ENCODE data around the gene GNA12.

GRCh38 chr7:2873146-2873545 lies 29.0 kb upstream of the GNA12 start:
- TF ChIP-seq EZH2phosphoT487 (IDR thresholded peaks at IDR 0.05; ENCODE audit: low read depth, severe bottlenecking, unreplicated experiment) (no peak), CTCF (IDR thresholded peaks at IDR 0.05; ENCODE audit: poor library complexity) (no peak), EZH2 (IDR thresholded peaks at IDR 0.05; ENCODE audit: borderline replicate concordance) (no peak)

All from hepatocyte (in vitro differentiated cells).